CMK (cell line): ENCODE data around the gene KDM4B.

ENCODE experiments used
- DNase-seq: peaks from one replicate; pipeline ENCODE4 v3.0.0-alpha.2; 2010; ENCODE audit warnings: low read depth

The KDM4B gene

GRCh38 chr19:5048727-5049553 lies 80.0 kb downstream of the KDM4B start:
- DNase-seq, result no peak

GRCh38 chr19:5049561-5049960 lies 80.6 kb downstream of the KDM4B start:
- no peak for DNase-seq

- no peak for DNase-seq
These were observed 81.2 kb downstream of the KDM4B start for GRCh38 chr19:5050067-5050656.

GRCh38 chr19:5050905-5051304 lies 82.0 kb downstream of the KDM4B start:
- no peak for DNase-seq

GRCh38 chr19:5051619-5052018 lies 82.7 kb downstream of the KDM4B start:
- DNase-seq, result no peak

- DNase-seq, result no peak
These were observed 83.6 kb downstream of the KDM4B start for GRCh38 chr19:5052515-5052914.

GRCh38 chr19:5052945-5053485 lies 84.1 kb downstream of the KDM4B start:
- DNase-seq, result no peak

GRCh38 chr19:5053661-5054060 lies 84.7 kb downstream of the KDM4B start:
- DNase-seq, result no peak

GRCh38 chr19:5054551-5055456 lies 85.9 kb downstream of the KDM4B start:
- DNase-seq, result no peak

- DNase-seq, result no peak
These were observed 86.5 kb downstream of the KDM4B start for GRCh38 chr19:5055457-5055776.

- DNase-seq, result no peak
These were observed 88.9 kb downstream of the KDM4B start for GRCh38 chr19:5057860-5058259.

GRCh38 chr19:5058521-5059212 lies 89.8 kb downstream of the KDM4B start:
- no peak for DNase-seq

GRCh38 chr19:5059213-5059574 lies 90.3 kb downstream of the KDM4B start:
- DNase-seq, result no peak

GRCh38 chr19:5059793-5060192 lies 90.9 kb downstream of the KDM4B start:
- DNase-seq, result no peak

GRCh38 chr19:5062195-5062594 lies 93.3 kb downstream of the KDM4B start:
- no peak for DNase-seq

GRCh38 chr19:5062799-5063198 lies 93.9 kb downstream of the KDM4B start:
- no peak for DNase-seq

GRCh38 chr19:5063873-5064645 lies 95.1 kb downstream of the KDM4B start:
- DNase-seq, result no peak

- no peak for DNase-seq
These were observed 96.0 kb downstream of the KDM4B start for GRCh38 chr19:5064896-5065295.

GRCh38 chr19:5065663-5066093 lies 96.8 kb downstream of the KDM4B start:
- DNase-seq, result no peak

GRCh38 chr19:5066768-5067167 lies 97.9 kb downstream of the KDM4B start:
- no peak for DNase-seq

GRCh38 chr19:5067678-5068077 lies 98.8 kb downstream of the KDM4B start:
- no peak for DNase-seq
